Measurements from ENCODE around the gene PLXDC2.

PLXDC2 gene

DNA sequence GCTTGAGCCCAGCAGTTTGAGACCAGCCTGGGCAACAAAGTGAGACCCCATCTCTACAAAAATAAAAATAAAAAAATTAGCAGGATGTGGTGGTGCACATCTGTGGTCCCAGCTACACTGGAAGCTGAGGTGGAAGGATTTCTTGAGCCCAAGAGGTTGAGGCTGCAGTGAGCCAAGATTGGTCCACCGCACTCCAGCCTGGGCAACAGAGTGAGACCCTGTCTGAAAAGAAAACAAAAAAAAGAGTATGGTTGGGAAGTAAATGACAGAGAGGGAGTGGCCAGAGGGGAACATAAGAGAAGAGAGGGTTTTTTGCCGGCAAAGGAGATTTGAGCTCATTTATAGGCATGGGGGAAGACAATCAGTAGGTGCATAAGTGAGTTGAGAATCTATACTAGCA is 19.7 kb downstream of the PLXDC2 start:
- DNase-seq = no peak
- TF ChIP-seq CTCF (IDR thresholded peaks at IDR 0.05) = no peak
- H3K36me3 ChIP-seq = no peaks in the 10 kb centered on the region
- H3K9me3 ChIP-seq = no peaks in the 10 kb centered on the region
- no peaks in the 10 kb centered on the region for H3K27me3 ChIP-seq
- intact Hi-C loops (cut with DNase I; ENCODE audit: low total_unique reads) = no loop called here
- H3K27ac ChIP-seq = no peak overlapping the region
- H3K4me3 ChIP-seq = no peak overlapping the region
- peaks cover 0 to 89% (median 29%) of the 10 kb centered on the region in 4 donors for H3K4me1 ChIP-seq

DNA sequence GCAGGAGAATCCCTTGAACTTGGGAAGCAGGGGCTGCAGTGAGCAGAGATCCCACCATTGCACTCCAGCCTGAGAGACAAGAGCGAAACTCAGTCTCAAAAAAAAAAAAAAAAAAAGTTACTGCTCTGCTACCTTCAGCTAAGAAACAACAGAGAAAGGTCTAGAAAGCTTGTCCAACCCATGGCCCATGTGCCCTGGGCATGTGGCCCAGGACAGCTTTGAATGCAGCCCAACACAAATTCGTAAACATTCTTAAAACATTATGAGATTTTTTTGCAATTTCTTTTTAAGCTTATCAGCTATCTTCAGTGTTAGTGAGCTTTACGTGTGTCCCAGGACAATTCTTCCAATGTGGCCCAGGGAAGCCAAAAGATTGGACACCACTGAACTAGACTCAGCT is 22.9 kb downstream of the PLXDC2 start:
- Histone ChIP-seq H3K27ac (peak overlapping the region in 1 of 2 donors; percentile 19), H3K36me3 (no peaks in the 10 kb centered on the region), H3K4me1 (peaks cover 0 to 92% (median 20%) of the 10 kb centered on the region in 4 donors), H3K27me3 (no peaks in the 10 kb centered on the region), H3K4me3 (no peak overlapping the region), H3K9me3 (no peaks in the 10 kb centered on the region)
- DNase-seq = no peak
- intact Hi-C loops (cut with DNase I; ENCODE audit: low total_unique reads) = no loop called here
- TF ChIP-seq CTCF (IDR thresholded peaks at IDR 0.05) = no peak

GRCh38 chr10:19839552-19839951 is 23.3 kb downstream of the PLXDC2 start:
- Histone ChIP-seq H3K36me3 (no peaks in the 10 kb centered on the region), H3K27ac (peak overlapping the region in 1 of 2 donors; percentile 11), H3K4me1 (peaks cover 0 to 92% (median 18%) of the 10 kb centered on the region in 4 donors), H3K27me3 (no peaks in the 10 kb centered on the region), H3K4me3 (no peak overlapping the region), H3K9me3 (no peaks in the 10 kb centered on the region)
- DNase-seq = no peak
- no peak for TF ChIP-seq CTCF (IDR thresholded peaks at IDR 0.05)
- intact Hi-C loops (cut with DNase I; ENCODE audit: low total_unique reads) = no loop called here

- no peak overlapping the region for H3K27ac ChIP-seq
- H3K4me3 ChIP-seq = no peak overlapping the region
- DNase-seq = no peak
- no peaks in the 10 kb centered on the region for H3K27me3 ChIP-seq
- TF ChIP-seq CTCF (IDR thresholded peaks at IDR 0.05) = no peak
- intact Hi-C loops (cut with DNase I; ENCODE audit: low total_unique reads) = no loop called here
- no peaks in the 10 kb centered on the region for H3K9me3 ChIP-seq
- H3K4me1 ChIP-seq = peaks cover 0 to 92% (median 21%) of the 10 kb centered on the region in 4 donors
- no peaks in the 10 kb centered on the region for H3K36me3 ChIP-seq
Measured at GRCh38 chr10:19840776-19841175, 24.5 kb downstream of the PLXDC2 start.

DNA sequence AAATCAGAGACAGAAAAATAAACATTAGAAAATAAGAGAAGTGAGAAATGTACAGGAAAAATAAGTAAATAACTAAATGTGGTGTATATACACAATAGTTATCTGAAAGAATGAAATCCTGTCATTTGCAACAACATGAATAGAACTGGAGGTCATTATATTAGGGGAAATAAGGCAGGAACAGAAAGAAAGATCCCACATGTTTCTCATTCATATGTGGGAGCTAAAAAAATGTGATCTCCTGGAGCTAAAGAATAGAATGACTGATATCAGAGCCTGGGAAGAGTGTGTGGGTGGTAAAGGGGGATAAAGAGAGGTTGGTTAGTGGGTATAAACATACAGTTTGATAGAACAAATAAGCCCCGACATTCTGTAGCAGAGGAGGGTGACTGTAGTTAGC is 27.3 kb downstream of the PLXDC2 start:
- DNase-seq = no peak
- Histone ChIP-seq H3K27ac (no peak overlapping the region), H3K27me3 (no peaks in the 10 kb centered on the region)

More for the DNA sequence above, 27.3 kb downstream of the PLXDC2 start:
- H3K36me3 ChIP-seq = no peaks in the 10 kb centered on the region
- peaks cover 0 to 93% (median 29%) of the 10 kb centered on the region in 4 donors for H3K4me1 ChIP-seq
- TF ChIP-seq CTCF (IDR thresholded peaks at IDR 0.05) = no peak
- intact Hi-C loops (cut with DNase I; ENCODE audit: low total_unique reads) = no loop called here
- H3K4me3 ChIP-seq = no peak overlapping the region
- H3K9me3 ChIP-seq = no peaks in the 10 kb centered on the region

Data from tibial artery (tissue), 4 donors.